GM12878 (cell line): Measurements from ENCODE around the gene TMTC1. TPM values are rescaled to one million over a fixed set of nuclear protein-coding genes. Genes with fewer than 3 reads are reported as not detected.

Source experiments
- ATAC-seq: fragments of 200-7000 bp; cut with Tn5 transposase; 3 replicates; pipeline ENCODE4 v1.9.1; 2020; ENCODE audit warnings: mild to moderate bottlenecking, moderate library complexity
- BruUV-seq: library from RNA; stranded (reverse); fragments of 400-500 nt; replicated peaks from 2 replicates; lab custom pipeline; 2021; lab: Mats Ljungman, UMichigan
- CTCF ChIA-PET: fragments of 300-600 bp; sonication (Branson Sonifier 250); formaldehyde crosslinking; extraction: SDS; loops from one replicate; lab custom pipeline; 2021; ENCODE audit warnings: inconsistent platforms; lab: Yijun Ruan, JAX
- POLR2A ChIA-PET: fragments of 350-600 bp; formaldehyde crosslinking; extraction: SDS; loops from one replicate; lab custom pipeline; 2021; ENCODE audit warnings: inconsistent platforms; lab: Charles Lee
- RAD21 ChIA-PET: fragments of 300-600 bp; sonication (Branson Sonifier 250); formaldehyde crosslinking; loops from one replicate; lab custom pipeline; 2023; ENCODE audit warnings: antibody characterized with exemption; ENCODE audit not compliant: unreplicated experiment; lab: Charles Lee
- SMC1A ChIA-PET: fragments of 300-600 bp; sonication (Branson Sonifier 250); formaldehyde crosslinking; loops from one replicate; lab custom pipeline; 2023; ENCODE audit not compliant: unreplicated experiment, uncharacterized antibody; lab: Charles Lee
- DNase-seq: peaks from one replicate; pipeline ENCODE4 v3.0.0-alpha.2; 2011; ENCODE audit warnings: low read depth, low spot score
- FAIRE-seq: peaks from 3 replicates; lab custom pipeline; 2011; peaks lifted over from hg19 to GRCh38; lab: Jason Lieb, UNC
- H2AFZ ChIP-seq: 2 replicates; pipeline ENCODE4 v1.6.0; 2011; ENCODE audit warnings: low read depth, low read length, control low read depth; ENCODE audit not compliant: control insufficient read depth
- H3K27ac ChIP-seq: 2 replicates; pipeline ENCODE4 v1.5.1; 2011; ENCODE audit warnings: control low read depth; ENCODE audit not compliant: control insufficient read depth, insufficient read depth
- H3K27me3 ChIP-seq, 2 experiments: replicated peaks in 1 of 2; 2 replicates each; pipeline versions ENCODE4 v1.6.0 to v1.6.1; 2011; ENCODE audit warnings: low read length in 1 of 2; ENCODE audit not compliant: control insufficient read depth in 2 of 2, insufficient read depth in 2 of 2
- H3K36me3 ChIP-seq, 2 experiments: 2 replicates each; pipeline ENCODE4 v1.5.1; 2011; ENCODE audit warnings: low read length in 1 of 2; ENCODE audit not compliant: control insufficient read depth in 2 of 2, insufficient read depth in 2 of 2
- H3K4me1 ChIP-seq: 2 replicates; pipeline ENCODE4 v1.6.1; 2011; ENCODE audit warnings: mild to moderate bottlenecking, low read length, moderate library complexity, mixed read lengths; ENCODE audit not compliant: control insufficient read depth, insufficient read depth
- H3K4me2 ChIP-seq: 2 replicates; pipeline ENCODE4 v1.6.0; 2011; ENCODE audit warnings: control low read depth; ENCODE audit not compliant: control insufficient read depth, insufficient read depth
- H3K4me3 ChIP-seq: fragments of 200-600 bp; sonication (generic); 2 replicates; pipeline ENCODE4 v1.5.1; 2016
- H3K79me2 ChIP-seq: 2 replicates; pipeline ENCODE4 v1.6.0; 2011; ENCODE audit warnings: low read length; ENCODE audit not compliant: control insufficient read depth, insufficient read depth
- H3K9ac ChIP-seq: 2 replicates; pipeline ENCODE4 v1.8.0; 2011; ENCODE audit warnings: low read length, control low read depth, mixed read lengths; ENCODE audit not compliant: control insufficient read depth, insufficient read depth
- H3K9me3 ChIP-seq: replicated peaks from 3 replicates; pipeline ENCODE4 v1.5.1; 2011; ENCODE audit warnings: mild to moderate bottlenecking, low read length; ENCODE audit not compliant: control insufficient read depth, insufficient read depth
- H4K20me1 ChIP-seq: 2 replicates; pipeline ENCODE4 v1.6.0; 2011; ENCODE audit not compliant: control insufficient read depth, insufficient read depth
- EZH2 ChIP-seq: IDR thresholded peaks from 2 replicates; pipeline ENCODE4 v1.6.1; 2012; ENCODE audit warnings: low read depth, mild to moderate bottlenecking, control low read depth, inconsistent platforms, low read length, borderline replicate concordance; ENCODE audit not compliant: control insufficient read depth
- GABPA ChIP-seq: IDR thresholded peaks from 2 replicates; pipeline ENCODE4 v1.6.1; 2014; ENCODE audit warnings: antibody characterized with exemption, low read depth, mild to moderate bottlenecking, inconsistent platforms
- MTA3 ChIP-seq: IDR thresholded peaks from 2 replicates; pipeline ENCODE4 v1.6.1; 2012; ENCODE audit warnings: low read length, inconsistent platforms, borderline replicate concordance
- NFXL1 ChIP-seq: fragments of 450-650 bp; IDR thresholded peaks from 2 replicates; pipeline ENCODE4 v1.6.1; 2017; ENCODE audit warnings: antibody characterized with exemption, mild to moderate bottlenecking, borderline replicate concordance
- NRF1 ChIP-seq: conservative IDR thresholded peaks from 2 replicates; pipeline ENCODE4 v1.6.1; 2011; ENCODE audit warnings: mild to moderate bottlenecking, low read depth, low read length, improper control_type of control experiment
- RAD21 ChIP-seq: IDR thresholded peaks from 2 replicates; pipeline ENCODE4 v1.6.1; 2011; ENCODE audit warnings: mild to moderate bottlenecking, low read depth, low read length, moderate library complexity; ENCODE audit not compliant: insufficient read depth
- RB1 ChIP-seq: fragments of 450-650 bp; formaldehyde crosslinking; IDR thresholded peaks from 2 replicates; pipeline ENCODE4 v1.6.1; 2017; ENCODE audit warnings: mild to moderate bottlenecking, borderline replicate concordance
- RELA ChIP-seq: fragments of 450-650 bp; IDR thresholded peaks from 2 replicates; pipeline ENCODE4 v1.8.0; 2014; ENCODE audit warnings: borderline replicate concordance; ENCODE audit not compliant: partially characterized antibody
- RELB ChIP-seq: fragments of 450-650 bp; IDR thresholded peaks from 2 replicates; pipeline ENCODE4 v1.6.1; 2017; ENCODE audit warnings: low read depth, mild to moderate bottlenecking, moderate library complexity
- SREBF2 ChIP-seq: IDR thresholded peaks from 2 replicates; pipeline ENCODE4 v1.6.1; 2012; ENCODE audit warnings: mild to moderate bottlenecking, low read length
- TCF3 ChIP-seq: IDR thresholded peaks from 2 replicates; pipeline ENCODE4 v1.6.1; 2012; ENCODE audit warnings: low read depth, mild to moderate bottlenecking, low read length, borderline replicate concordance; ENCODE audit not compliant: insufficient read depth
- ZBTB40 ChIP-seq: fragments of 450-650 bp; IDR thresholded peaks from 2 replicates; pipeline ENCODE4 v1.6.1; 2016; ENCODE audit warnings: mild to moderate bottlenecking, moderate library complexity, borderline replicate concordance
- WGBS: methylation state at CpG from one replicate; pipeline ENCODE4 v1.1.6; 2016; ENCODE audit warnings: low lambda C conversion rate; ENCODE audit not compliant: insufficient replicate concordance, insufficient coverage; ENCODE audit errors: missing lambda C conversion rate; 5-methylcytosine and 5-hydroxymethylcytosine counted together
- in situ Hi-C: fragments of 300-500 bp; cut with MboI; formaldehyde crosslinking; loops from 9 replicates; pipeline ENCODE4 v1.14.3; 2018; ENCODE audit warnings: mixed read lengths
- intact Hi-C: fragments of 100-400 bp; cut with micrococcal nuclease; formaldehyde crosslinking; loops from one replicate; pipeline ENCODE4 v1.14.2; 2022; ENCODE audit not compliant: unreplicated experiment
- polyA plus RNA-seq, 11 experiments: library from polyadenylated mRNA; depleted of rRNA in 4 of 11; unstranded in 6 of 11; stranded (reverse) in 5 of 11; fragments of >200 nt; fragmentation: Nextera tagmentation in 4 of 11; fragmentation: Illumina TruSeq in 1 of 11; extraction: Ambion mirVana in 4 of 11; extraction: Trizol in 1 of 11; gene quantifications; 1 replicate in 1 of 11; 2 replicates in 10 of 11; pipeline versions ENCODE4 v1.2.1 to v1.2.3, GENCODE V29; 2011 to 2016; ENCODE audit warnings: inconsistent platforms in 2 of 11, missing spikeins in 2 of 11, low read depth in 1 of 11
- total RNA-seq, 4 experiments: library from RNA; depleted of rRNA in 3 of 4; stranded (reverse); fragments of >200 nt in 3 of 4; fragmentation: Illumina TruSeq in 1 of 4; extraction: Trizol in 1 of 4; gene quantifications; 2 replicates each; pipeline versions ENCODE4 v1.2.1 to v1.2.3, GENCODE V29; 2013 to 2021

Gene TMTC1
- total and polyA plus RNA-seq, 10 of the 15 experiments (the other 5 are each of a cell fraction or from before 2014, with no cell fraction given): 0.10 to 20.9 (median 0.57) TPM

GRCh38 chr12:29543036-29543435 is 240.7 kb downstream of the TMTC1 start:
- no peaks in the 10 kb centered on the region for H3K27me3 ChIP-seq
- no TSS peak for BruUV-seq
- SMC1A ChIA-PET: interaction anchor here (2.3 to 5.4 kb wide), 2 partner anchors 13 to 22 kb away, joined by 6 to 37 read pairs; no protein-coding TSS in a partner anchor
- CTCF ChIA-PET: interaction anchor here (1.0 to 2.4 kb wide), 4 partner anchors 9 to 359 kb away, joined by 3 to 8 read pairs (median 6); no protein-coding TSS in a partner anchor
- H3K79me2 ChIP-seq: no peaks in the 10 kb centered on the region
- H2AFZ ChIP-seq: no peak overlapping the region
- no peak overlapping the region for H3K9ac ChIP-seq
- intact Hi-C loops: no loop called here
- H3K4me3 ChIP-seq: no peak overlapping the region
- no peaks in the 10 kb centered on the region for H3K9me3 ChIP-seq
- H3K27ac ChIP-seq: no peak overlapping the region
- in situ Hi-C loops: no loop called here
- no peak for DNase-seq
- RAD21 ChIA-PET: interaction anchor here (1.1 to 3.7 kb wide), 4 partner anchors 9 to 201 kb away, joined by 3 to 14 read pairs (median 6); no protein-coding TSS in a partner anchor
- peaks cover 5% of the 10 kb centered on the region for H3K4me1 ChIP-seq
- no peaks in the 10 kb centered on the region for H3K36me3 ChIP-seq
- no peak for FAIRE-seq
- no peak overlapping the region for H3K4me2 ChIP-seq
- 29% methylated on average over 4 of the region's 4 CpGs for WGBS
- POLR2A ChIA-PET: no interaction called here
- no peak for ATAC-seq
- no peaks in the 10 kb centered on the region for H4K20me1 ChIP-seq
- TF ChIP-seq RAD21 (no peak), ZBTB40 (no peak), TCF3 (no peak), RELB (no peak), MTA3 (no peak), SREBF2 (no peak), GABPA (no peak), RB1 (no peak), NFXL1 (no peak), EZH2 (no peak), NRF1 (no peak), RELA (no peak)
- TF ChIP-seq, all 136 proteins: peak for 0
